ENCODE measurements around the gene RNLS. TPM values are rescaled to one million over a fixed set of nuclear protein-coding genes. Genes with fewer than 3 reads are reported as not detected.
A peak's percentile ranks its signal among the peaks of the same experiment; 100 is the strongest.

RNLS gene
- total RNA-seq, 2 experiments from 2014 or later: not detected

DNA sequence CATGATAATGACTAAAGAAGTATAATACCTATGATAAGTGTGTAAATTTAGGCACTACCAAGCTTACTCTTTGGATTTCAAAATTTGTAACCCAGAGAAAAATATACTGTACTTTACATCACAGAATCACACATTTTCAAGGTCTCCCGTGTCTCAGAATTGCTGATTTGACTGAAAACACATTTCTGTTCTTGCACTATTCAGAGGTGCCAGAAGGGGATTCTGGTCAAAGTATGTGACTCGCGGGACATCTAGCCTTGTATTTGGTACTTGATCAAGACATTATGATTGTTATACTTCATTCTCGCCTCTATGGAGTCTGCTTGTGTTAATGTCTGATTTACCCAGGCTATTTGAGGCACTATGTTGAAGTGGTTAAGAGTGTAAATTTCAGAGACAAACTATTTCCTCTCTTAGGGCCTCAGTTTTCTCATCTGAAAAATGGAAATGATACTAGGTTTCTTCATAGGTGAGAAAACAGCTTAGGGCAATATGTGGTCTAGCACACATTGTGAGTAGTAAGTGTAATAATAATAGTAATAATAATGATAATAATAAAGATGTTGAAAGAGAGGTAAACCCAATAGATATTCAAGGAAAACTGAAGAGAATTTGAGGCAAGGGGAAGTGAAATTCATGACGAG lies 320.4 kb downstream of the RNLS start:
- BruUV-seq (replicated peaks): no TSS peak
- CTCF ChIA-PET (ENCODE audit: unreplicated experiment): no interaction called here

DNA sequence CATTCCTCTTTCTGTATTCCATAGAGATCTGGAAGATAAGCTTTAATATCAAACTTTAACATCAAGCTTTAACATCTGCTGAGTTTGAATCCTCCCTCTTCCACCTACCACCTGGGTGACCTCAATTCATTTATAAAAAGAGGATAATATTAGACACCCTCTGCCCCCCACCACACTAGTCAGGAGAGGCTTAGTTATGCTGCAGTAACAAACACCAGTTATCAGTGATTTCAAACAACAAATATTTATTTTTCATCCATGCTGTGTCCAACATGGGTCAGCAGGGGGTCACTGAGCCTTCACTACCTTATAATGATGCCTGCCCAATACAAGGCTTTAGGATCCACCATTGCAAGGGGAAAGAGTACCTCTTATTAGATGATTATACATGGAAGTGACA lies 322.0 kb downstream of the RNLS start:
- DNase-seq (ENCODE audit: low spot score): no peak
- POLR2A ChIA-PET: interaction anchor here (0.5 to 1.7 kb wide), 9 partner anchors 10 to 404 kb away, joined by 3 to 7 read pairs (median 4); no protein-coding TSS in a partner anchor
- H3K4me2 ChIP-seq (ENCODE audit: low read length): no peak overlapping the region

More for the DNA sequence above, 320.4 kb downstream of the RNLS start:
- no peaks in the 10 kb centered on the region for H3K36me3 ChIP-seq (ENCODE audit: insufficient read depth, low read length)
- no peak overlapping the region for H3K4me2 ChIP-seq (ENCODE audit: low read length)
- no peak overlapping the region for H3K4me3 ChIP-seq (ENCODE audit: low read depth, low read length, poor library complexity, severe bottlenecking)
- no peaks in the 10 kb centered on the region for H3K79me2 ChIP-seq (ENCODE audit: insufficient read depth, low read depth, low read length)
- TF ChIP-seq, protein P1, sequence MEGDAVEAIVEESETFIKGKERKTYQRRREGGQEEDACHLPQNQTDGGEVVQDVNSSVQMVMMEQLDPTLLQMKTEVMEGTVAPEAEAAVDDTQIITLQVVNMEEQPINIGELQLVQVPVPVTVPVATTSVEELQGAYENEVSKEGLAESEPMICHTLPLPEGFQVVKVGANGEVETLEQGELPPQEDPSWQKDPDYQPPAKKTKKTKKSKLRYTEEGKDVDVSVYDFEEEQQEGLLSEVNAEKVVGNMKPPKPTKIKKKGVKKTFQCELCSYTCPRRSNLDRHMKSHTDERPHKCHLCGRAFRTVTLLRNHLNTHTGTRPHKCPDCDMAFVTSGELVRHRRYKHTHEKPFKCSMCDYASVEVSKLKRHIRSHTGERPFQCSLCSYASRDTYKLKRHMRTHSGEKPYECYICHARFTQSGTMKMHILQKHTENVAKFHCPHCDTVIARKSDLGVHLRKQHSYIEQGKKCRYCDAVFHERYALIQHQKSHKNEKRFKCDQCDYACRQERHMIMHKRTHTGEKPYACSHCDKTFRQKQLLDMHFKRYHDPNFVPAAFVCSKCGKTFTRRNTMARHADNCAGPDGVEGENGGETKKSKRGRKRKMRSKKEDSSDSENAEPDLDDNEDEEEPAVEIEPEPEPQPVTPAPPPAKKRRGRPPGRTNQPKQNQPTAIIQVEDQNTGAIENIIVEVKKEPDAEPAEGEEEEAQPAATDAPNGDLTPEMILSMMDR (conservative IDR thresholded peaks at IDR 0.05; ENCODE audit: low read length): peak; percentile 31; the same call in 1 of the 2 replicates
- TF ChIP-seq EZH2phosphoT487 (IDR thresholded peaks at IDR 0.05; ENCODE audit: borderline replicate concordance, low read depth, low read length): no peak
- H3K4me1 ChIP-seq (ENCODE audit: insufficient read depth, low read length, poor library complexity, severe bottlenecking): peaks cover 18% of the 10 kb centered on the region
- intact Hi-C loops (cut with micrococcal nuclease; ENCODE audit: unreplicated experiment): no loop called here
- no peak overlapping the region for H3K27ac ChIP-seq (ENCODE audit: low read depth, low read length, poor library complexity, severe bottlenecking)
- H2AFZ ChIP-seq (ENCODE audit: low read length): peak overlapping the region; percentile 22; the same call in 1 of the 2 replicates
- POLR2A ChIA-PET: interaction anchor here (0.5 to 1.7 kb wide), 3 partner anchors 8 to 48 kb away, joined by 3 to 6 read pairs (median 4); no protein-coding TSS in a partner anchor
- H3K9me3 ChIP-seq (ENCODE audit: low read length): 0 out of 2 replicates have a peak, but pooled peaks cover 4% of the 10 kb centered on the region
- peak; percentile 35 for DNase-seq (ENCODE audit: low spot score)
- no peaks in the 10 kb centered on the region for H4K20me1 ChIP-seq (ENCODE audit: insufficient read depth, low read length)
- no peaks in the 10 kb centered on the region for H3K9me2 ChIP-seq (ENCODE audit: insufficient read depth, low read length)

More for the DNA sequence above, 322.0 kb downstream of the RNLS start:
- no peak overlapping the region for H3K4me3 ChIP-seq (ENCODE audit: low read depth, low read length, poor library complexity, severe bottlenecking)
- H3K9me2 ChIP-seq (ENCODE audit: insufficient read depth, low read length): no peaks in the 10 kb centered on the region
- H2AFZ ChIP-seq (ENCODE audit: low read length): no peak overlapping the region
- intact Hi-C loops (cut with micrococcal nuclease; ENCODE audit: unreplicated experiment): no loop called here
- no peaks in the 10 kb centered on the region for H3K79me2 ChIP-seq (ENCODE audit: insufficient read depth, low read depth, low read length)
- H3K4me1 ChIP-seq (ENCODE audit: insufficient read depth, low read length, poor library complexity, severe bottlenecking): peaks cover 18% of the 10 kb centered on the region
- TF ChIP-seq, protein P1 (conservative IDR thresholded peaks at IDR 0.05; ENCODE audit: low read length): no peak
- TF ChIP-seq EZH2phosphoT487 (IDR thresholded peaks at IDR 0.05; ENCODE audit: borderline replicate concordance, low read depth, low read length): no peak
- no peak overlapping the region for H3K27ac ChIP-seq (ENCODE audit: low read depth, low read length, poor library complexity, severe bottlenecking)
- H3K36me3 ChIP-seq (ENCODE audit: insufficient read depth, low read length): no peaks in the 10 kb centered on the region
- no TSS peak for BruUV-seq (replicated peaks)
- CTCF ChIA-PET (ENCODE audit: unreplicated experiment): no interaction called here
- H3K9me3 ChIP-seq (ENCODE audit: low read length): 0 out of 2 replicates have a peak, but pooled peaks cover 4% of the 10 kb centered on the region
- H4K20me1 ChIP-seq (ENCODE audit: insufficient read depth, low read length): no peaks in the 10 kb centered on the region

Data from OCI-LY7 (cell line).